Activated naive CD8-positive, alpha-beta T cell (primary cell): ENCODE results near the gene SMIM17.
"Not testable (repeated sequence)": the region's sequence is repeated elsewhere in the genome, so short reads cannot be mapped to it uniquely, and the experiment has no call there.

Source experiments
- H3K27ac Mint-ChIP-seq: one replicate; pipeline ENCODE4 v1.8.0; 2021; ENCODE audit warnings: mixed read lengths
- H3K27me3 Mint-ChIP-seq: one replicate; pipeline ENCODE4 v1.8.0; 2021; ENCODE audit warnings: mixed read lengths
- H3K36me3 Mint-ChIP-seq: one replicate; pipeline ENCODE4 v1.8.0; 2021; ENCODE audit warnings: mixed read lengths
- H3K4me1 Mint-ChIP-seq: one replicate; pipeline ENCODE4 v1.8.0; 2021; ENCODE audit warnings: low read depth, mixed read lengths
- H3K4me3 Mint-ChIP-seq: one replicate; pipeline ENCODE4 v1.8.0; 2021; ENCODE audit warnings: mild to moderate bottlenecking, mixed read lengths
- H3K9me3 Mint-ChIP-seq: one replicate; pipeline ENCODE4 v1.8.0; 2021; ENCODE audit warnings: low read depth, mixed read lengths

SMIM17 gene

DNA sequence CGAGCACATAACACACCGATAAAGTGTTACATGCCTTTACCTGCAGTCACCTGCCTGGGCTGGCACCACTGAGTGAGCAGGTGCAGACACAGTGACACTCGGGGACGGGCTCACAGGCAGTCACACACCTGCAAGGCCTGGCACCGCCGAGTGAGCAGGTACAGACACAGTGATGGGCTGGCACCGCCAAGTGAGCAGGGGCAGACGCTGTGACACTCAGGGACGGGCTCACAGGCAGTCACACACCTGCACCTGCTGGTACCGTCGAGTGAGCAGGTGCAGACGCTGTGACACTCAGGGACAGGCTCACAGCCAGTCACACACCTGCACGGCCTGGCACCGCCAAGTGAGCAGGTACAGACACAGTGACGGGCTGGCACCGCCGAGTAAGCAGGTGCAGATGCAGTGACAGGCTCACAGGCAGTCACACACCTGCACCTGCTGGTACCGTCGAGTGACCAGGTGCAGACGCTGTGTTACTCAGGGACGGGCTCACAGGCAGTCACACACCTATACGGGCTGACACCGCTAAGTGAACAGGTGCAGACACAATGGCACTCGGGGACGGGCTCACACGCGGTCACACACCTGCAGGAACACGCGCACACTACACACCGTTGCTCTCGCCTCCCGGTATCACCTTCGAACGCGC, 28.1 kb downstream of the SMIM17 start:
- Mint-ChIP-seq H3K9me3 (no peaks in the 10 kb centered on the region), H3K36me3 (peaks cover 7% of the 10 kb centered on the region), H3K27me3 (no peaks in the 10 kb centered on the region), H3K27ac (peak overlapping the region; percentile 89), H3K4me3 (peak overlapping the region; percentile 94), H3K4me1 (peaks cover 12% of the 10 kb centered on the region)

DNA sequence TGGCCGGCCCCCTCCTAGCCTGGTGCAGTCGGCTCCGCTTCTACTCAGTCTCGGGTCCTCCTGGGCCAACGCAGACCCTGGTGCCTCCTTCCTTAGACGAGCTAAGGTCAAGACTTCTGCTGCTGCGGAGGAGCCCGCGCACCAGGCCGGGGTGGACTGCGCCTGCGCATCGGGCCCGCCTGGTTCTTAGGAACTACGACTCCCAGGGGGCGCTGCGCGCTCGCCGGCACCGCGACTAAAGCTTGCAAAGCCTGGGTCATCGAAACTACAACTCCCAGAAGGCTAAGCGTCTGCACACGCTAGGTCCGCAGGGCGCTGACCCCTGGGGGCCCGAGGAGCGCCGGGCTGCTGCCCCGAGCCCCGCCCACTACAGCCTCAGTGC, 28.6 kb downstream of the SMIM17 start, which contains the start of gene ZNF835:
ZNF835 (minus strand) TSS at position 145 of the 382 bp plus-strand sequence. CDS start 6,559 bp downstream, outside the sequence.
- peaks cover 7% of the 10 kb centered on the region for H3K36me3 Mint-ChIP-seq
- H3K4me3 Mint-ChIP-seq: peak within 1 kb of the TSS; percentile 94
- H3K27me3 Mint-ChIP-seq: no peaks in the 10 kb centered on the region
- H3K27ac Mint-ChIP-seq: peak within 1 kb of the TSS; percentile 89
- H3K4me1 Mint-ChIP-seq: peaks cover 12% of the 10 kb centered on the region
- no peaks in the 10 kb centered on the region for H3K9me3 Mint-ChIP-seq

DNA sequence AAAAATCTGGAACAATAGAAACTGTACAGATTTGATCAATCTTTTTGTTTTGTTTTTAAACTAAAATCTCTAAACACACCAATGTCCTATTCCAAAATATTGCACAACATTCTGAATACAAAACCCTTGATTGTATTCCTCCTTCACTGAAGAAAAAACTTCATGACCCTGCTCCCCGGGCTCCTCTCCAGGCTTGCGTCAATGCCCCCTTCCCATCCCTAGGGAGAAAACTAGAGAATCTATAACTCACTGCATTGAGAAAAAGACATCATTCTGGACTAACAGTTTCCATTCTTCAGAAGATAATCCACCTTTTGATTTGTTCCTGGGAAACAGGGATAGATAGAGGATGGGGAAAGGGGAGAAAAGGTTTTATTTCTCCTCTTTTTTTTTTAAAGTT, 29.7 kb downstream of the SMIM17 start:
- H3K36me3 Mint-ChIP-seq: not testable (repeated sequence)
- peaks cover 12% of the 10 kb centered on the region for H3K4me1 Mint-ChIP-seq

DNA sequence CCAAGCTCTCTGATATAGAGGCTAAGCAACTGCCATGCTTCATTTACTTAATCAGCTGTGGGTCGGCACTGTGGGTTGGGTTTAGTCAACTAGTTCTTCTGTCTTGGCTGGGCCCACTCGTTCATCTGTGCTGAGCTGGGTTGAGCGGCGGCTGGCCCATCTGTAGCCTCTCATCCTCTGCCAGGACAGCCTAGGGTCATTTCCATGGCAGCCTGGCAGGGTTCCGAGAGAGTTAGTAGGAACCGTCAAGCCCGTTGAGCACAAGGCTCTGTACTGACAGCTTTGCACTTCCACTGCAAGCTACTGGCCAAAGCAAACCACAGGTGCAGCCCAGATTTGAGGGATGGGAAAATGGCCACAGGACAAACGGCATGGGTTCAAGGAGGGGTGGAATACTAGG, 35.2 kb downstream of the SMIM17 start:
- Mint-ChIP-seq H3K36me3 (peaks cover 8% of the 10 kb centered on the region), H3K9me3 (peaks cover 3% of the 10 kb centered on the region)

More for the DNA sequence above, 29.7 kb downstream of the SMIM17 start:
- not testable (repeated sequence) for H3K27me3 Mint-ChIP-seq, H3K27ac Mint-ChIP-seq, H3K4me3 Mint-ChIP-seq, H3K9me3 Mint-ChIP-seq

DNA sequence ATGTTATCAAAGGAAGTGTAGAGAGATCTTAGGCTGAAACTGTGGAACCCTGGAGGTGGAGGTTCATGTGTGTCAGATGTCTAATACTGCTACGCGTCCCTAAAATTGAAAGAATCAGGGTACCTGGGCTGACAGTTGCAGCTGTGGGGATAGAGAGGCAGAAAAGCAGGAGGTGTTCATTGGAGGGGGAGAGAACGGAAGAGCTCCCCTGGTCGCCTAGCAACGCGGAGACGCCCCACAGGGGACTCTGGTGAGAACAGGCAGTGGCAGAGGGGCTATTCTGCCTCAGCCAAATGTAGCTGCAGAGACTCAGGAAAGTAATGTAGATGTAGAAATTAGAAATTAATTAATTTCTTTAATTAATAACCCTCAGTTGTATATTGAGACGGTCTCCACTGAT, 38.7 kb downstream of the SMIM17 start:
- Mint-ChIP-seq H3K27ac (no peak overlapping the region), H3K27me3 (no peaks in the 10 kb centered on the region), H3K9me3 (peaks cover 3% of the 10 kb centered on the region), H3K36me3 (peaks cover 15% of the 10 kb centered on the region), H3K4me3 (no peak overlapping the region), H3K4me1 (no peaks in the 10 kb centered on the region)

More for the DNA sequence above, 35.2 kb downstream of the SMIM17 start:
- Mint-ChIP-seq H3K27ac (no peak overlapping the region), H3K4me3 (no peak overlapping the region), H3K27me3 (no peaks in the 10 kb centered on the region), H3K4me1 (no peaks in the 10 kb centered on the region)

DNA sequence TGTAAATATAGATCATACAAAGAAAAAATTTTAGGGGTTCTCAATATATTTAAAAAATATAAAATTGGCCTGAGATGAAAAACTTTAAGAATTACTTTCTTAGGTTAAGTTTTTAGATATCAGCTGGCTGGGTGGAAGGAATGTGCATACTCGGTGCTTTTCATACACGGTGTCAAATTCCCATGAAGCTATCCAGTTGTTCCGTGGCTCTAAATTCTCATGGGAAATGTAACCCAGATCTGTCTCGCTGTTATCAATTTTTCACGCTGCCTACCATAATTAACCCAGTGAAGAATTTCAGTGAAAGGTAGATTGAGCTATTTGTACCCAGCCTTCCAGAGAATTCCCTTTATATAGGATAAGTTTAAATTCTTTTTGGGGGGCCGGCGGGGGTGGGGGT, 40.2 kb downstream of the SMIM17 start:
- Mint-ChIP-seq H3K4me1 (no peaks in the 10 kb centered on the region), H3K27ac (no peak overlapping the region), H3K36me3 (peaks cover 21% of the 10 kb centered on the region), H3K4me3 (no peak overlapping the region), H3K9me3 (peaks cover 9% of the 10 kb centered on the region), H3K27me3 (no peaks in the 10 kb centered on the region)

DNA sequence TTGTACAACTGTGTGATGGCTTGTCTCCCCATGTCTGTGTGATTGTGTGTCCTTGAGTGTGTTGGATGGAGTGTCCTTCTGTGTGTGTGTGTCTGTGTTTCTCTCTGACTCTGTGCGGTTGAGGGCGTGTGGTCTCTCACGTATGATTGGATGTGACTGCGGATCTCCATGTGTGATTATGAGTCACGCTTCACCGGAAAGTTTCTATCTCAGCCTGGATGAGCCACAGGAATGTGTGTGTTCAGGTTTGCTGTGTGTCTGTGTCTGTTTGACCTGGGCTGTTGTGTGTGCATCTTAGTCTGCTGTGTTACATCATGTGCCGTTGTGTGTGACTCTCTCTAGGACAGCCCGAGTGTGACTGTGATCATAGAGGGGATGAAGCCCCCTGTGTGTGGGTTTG, 44.1 kb downstream of the SMIM17 start:
- Mint-ChIP-seq H3K4me1 (no peaks in the 10 kb centered on the region), H3K9me3 (peaks cover 15% of the 10 kb centered on the region), H3K27ac (no peak overlapping the region), H3K36me3 (peaks cover 23% of the 10 kb centered on the region), H3K27me3 (no peaks in the 10 kb centered on the region), H3K4me3 (no peak overlapping the region)

DNA sequence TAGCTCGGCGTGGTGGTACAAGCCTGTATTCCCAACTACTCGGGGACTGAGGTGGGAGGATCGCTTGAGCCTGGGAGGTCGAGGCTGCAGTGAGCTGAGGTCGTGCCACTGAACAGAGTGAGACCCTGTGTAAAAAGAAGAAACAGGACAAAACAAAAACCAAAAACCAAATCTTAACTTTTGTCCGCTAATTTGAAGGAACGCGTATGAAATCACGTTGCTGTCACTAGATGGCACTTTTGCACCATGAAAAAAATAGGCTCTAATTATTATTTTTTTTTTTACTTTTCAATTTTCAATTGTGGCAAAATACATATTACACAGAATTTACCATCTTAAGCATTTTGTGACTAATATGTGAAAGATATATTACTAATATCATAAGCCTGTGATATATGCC, 46.2 kb downstream of the SMIM17 start:
- Mint-ChIP-seq H3K27ac (no peak overlapping the region), H3K4me3 (no peak overlapping the region), H3K9me3 (peaks cover 31% of the 10 kb centered on the region), H3K27me3 (no peaks in the 10 kb centered on the region), H3K36me3 (peaks cover 36% of the 10 kb centered on the region), H3K4me1 (no peaks in the 10 kb centered on the region)

DNA sequence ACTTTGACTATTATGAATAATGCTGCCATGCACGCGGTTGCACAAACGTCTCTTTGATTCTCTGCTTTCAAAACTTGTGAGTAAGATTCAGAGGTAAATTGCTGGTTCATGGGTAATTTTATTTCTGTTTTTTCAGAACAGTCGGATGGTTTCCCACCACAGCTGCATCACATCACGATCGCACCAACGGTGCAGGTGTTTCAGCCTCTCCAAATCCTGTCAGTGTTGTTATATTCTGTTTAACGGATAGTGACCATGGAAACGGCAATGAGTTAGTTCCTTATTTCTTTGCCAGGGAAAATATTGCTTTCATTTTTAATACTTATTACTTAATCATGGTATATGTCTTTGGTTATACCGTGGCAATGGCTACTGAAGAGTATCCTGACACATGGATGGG, 47.7 kb downstream of the SMIM17 start:
- Mint-ChIP-seq H3K36me3 (peaks cover 29% of the 10 kb centered on the region), H3K27me3 (no peaks in the 10 kb centered on the region), H3K4me1 (no peaks in the 10 kb centered on the region), H3K9me3 (peaks cover 34% of the 10 kb centered on the region), H3K27ac (no peak overlapping the region), H3K4me3 (no peak overlapping the region)

DNA sequence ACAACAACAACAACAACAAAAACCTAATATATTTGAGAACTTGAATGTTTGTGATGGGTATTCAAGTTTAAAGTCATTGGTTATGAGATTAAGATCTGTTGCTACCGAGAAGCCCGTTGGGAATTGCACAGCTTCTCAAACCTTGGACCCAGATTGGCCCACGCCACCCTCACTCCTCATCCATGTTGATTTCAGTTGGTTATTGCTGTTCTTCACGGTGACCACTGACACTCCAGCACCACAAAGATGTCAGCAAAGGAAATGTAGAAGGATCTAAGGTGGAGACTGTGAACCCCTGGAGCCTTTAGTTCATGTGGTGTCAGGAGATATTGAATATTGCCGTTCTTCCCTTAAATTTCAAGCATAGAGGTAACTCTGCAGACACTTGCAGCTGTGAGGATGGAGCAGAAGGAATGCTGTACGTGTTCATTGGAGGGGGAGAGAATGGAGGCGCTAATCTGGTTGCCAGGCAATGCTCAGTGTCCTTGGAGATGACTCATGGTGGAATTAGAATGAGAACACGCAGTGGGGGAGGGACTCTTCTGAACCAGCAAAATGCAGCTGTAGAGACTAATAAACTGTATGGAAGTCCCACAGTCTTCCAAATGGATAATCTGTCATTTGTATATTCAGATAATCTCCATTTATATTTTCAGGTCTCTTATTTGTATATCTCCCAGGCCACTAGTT, 49.4 kb downstream of the SMIM17 start:
- Mint-ChIP-seq H3K27me3 (no peaks in the 10 kb centered on the region), H3K9me3 (peaks cover 31% of the 10 kb centered on the region), H3K36me3 (peaks cover 25% of the 10 kb centered on the region), H3K27ac (no peak overlapping the region), H3K4me1 (no peaks in the 10 kb centered on the region), H3K4me3 (no peak overlapping the region)

DNA sequence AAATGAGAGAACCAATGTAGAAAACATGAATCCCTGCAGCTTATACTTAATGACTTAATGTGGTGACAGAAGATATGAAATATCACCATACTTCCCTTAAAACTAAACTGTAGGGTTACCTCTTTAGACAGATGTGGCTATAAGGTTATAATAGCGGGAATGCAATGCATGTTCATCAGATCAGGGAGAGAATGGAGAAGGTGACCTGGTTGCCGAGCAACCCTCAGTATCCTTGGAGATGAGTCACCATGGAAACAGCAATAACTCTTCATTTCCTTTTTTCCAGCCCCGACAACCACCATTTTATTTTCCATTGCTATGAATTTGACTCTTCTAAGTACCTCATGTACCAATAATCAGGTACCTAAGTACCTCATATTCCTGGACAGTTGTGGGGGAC, 56.6 kb downstream of the SMIM17 start:
- H3K36me3 Mint-ChIP-seq: peaks cover 16% of the 10 kb centered on the region

DNA sequence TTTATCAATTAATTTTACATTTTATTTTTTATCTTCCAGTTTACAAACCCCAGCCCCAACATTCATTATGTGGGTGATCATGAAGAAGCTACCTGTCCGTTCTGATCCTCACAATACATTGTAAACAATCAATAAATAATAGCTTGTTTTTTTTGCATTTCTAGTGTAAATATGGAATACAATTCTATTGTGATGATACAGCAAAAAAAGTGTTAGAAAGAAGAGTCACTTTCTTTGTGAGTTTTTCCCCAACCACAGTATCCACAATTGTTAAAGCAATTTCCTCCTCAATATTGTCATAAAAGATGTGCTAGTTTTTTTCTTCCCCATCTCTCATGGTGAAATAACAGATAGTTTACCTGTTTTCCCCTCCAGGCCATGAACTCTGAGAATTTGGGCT, 58.9 kb downstream of the SMIM17 start:
- Mint-ChIP-seq H3K36me3 (peaks cover 16% of the 10 kb centered on the region), H3K4me1 (no peaks in the 10 kb centered on the region), H3K9me3 (peaks cover 25% of the 10 kb centered on the region), H3K27ac (no peak overlapping the region), H3K4me3 (no peak overlapping the region), H3K27me3 (no peaks in the 10 kb centered on the region)

More for the DNA sequence above, 56.6 kb downstream of the SMIM17 start:
- H3K27me3 Mint-ChIP-seq: no peaks in the 10 kb centered on the region
- no peak overlapping the region for H3K4me3 Mint-ChIP-seq
- peaks cover 17% of the 10 kb centered on the region for H3K9me3 Mint-ChIP-seq
- no peaks in the 10 kb centered on the region for H3K4me1 Mint-ChIP-seq
- no peak overlapping the region for H3K27ac Mint-ChIP-seq

DNA sequence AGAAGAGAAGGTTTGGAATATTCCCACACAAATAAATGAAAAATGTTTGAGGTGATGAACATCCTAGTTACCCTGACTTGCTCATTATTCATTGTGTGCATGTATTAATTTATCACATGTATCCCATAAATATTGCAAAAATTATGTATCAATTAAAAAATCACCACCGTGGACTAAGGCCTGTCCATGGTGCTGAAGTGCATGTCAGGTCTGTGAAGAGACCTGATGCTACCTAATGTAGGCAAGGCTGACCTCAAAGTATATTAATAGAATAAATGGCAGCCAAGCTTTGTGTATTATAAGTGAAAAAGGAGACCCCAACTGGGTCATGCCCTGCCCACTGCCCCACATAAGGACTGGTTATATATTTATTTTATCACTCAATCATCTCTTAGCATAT, 63.0 kb downstream of the SMIM17 start:
- peaks cover 27% of the 10 kb centered on the region for H3K9me3 Mint-ChIP-seq
- H3K27ac Mint-ChIP-seq: no peak overlapping the region
- no peak overlapping the region for H3K4me3 Mint-ChIP-seq
- H3K4me1 Mint-ChIP-seq: no peaks in the 10 kb centered on the region
- H3K36me3 Mint-ChIP-seq: peaks cover 11% of the 10 kb centered on the region
- no peaks in the 10 kb centered on the region for H3K27me3 Mint-ChIP-seq
